H4 (cell line): ENCODE results near the gene SORCS2. TPM values are rescaled to one million over a fixed set of nuclear protein-coding genes. Genes with fewer than 3 reads are reported as not detected.
A peak's percentile ranks its signal among the peaks of the same experiment; 100 is the strongest.

Experiments
- DNase-seq: peaks from one replicate; pipeline ENCODE4 v3.0.0-alpha.2; 2015; ENCODE audit warnings: low spot score
- total RNA-seq: library from RNA; depleted of rRNA; stranded (reverse); fragments of >200 nt; shearing (Covaris generic); gene quantifications from 2 replicates; pipeline ENCODE4 v1.2.3, GENCODE V29; 2014

SORCS2 gene
- total RNA-seq, 1 experiment from 2014 or later, result 0.02 TPM

GRCh38 chr4:7704625-7705024 lies 512.3 kb downstream of the SORCS2 start:
- DNase-seq, result no peak

- DNase-seq, result no peak
Observed at GRCh38 chr4:7705062-7705461, 512.7 kb downstream of the SORCS2 start.

GRCh38 chr4:7705593-7705992 lies 513.3 kb downstream of the SORCS2 start:
- no peak for DNase-seq

- no peak for DNase-seq
Observed at GRCh38 chr4:7708238-7708637, 515.9 kb downstream of the SORCS2 start.

GRCh38 chr4:7708981-7709380 lies 516.6 kb downstream of the SORCS2 start:
- peak; percentile 49 for DNase-seq

GRCh38 chr4:7709431-7709830 lies 517.1 kb downstream of the SORCS2 start:
- DNase-seq, result no peak

- DNase-seq, result no peak
Observed at GRCh38 chr4:7710126-7710525, 517.8 kb downstream of the SORCS2 start.

GRCh38 chr4:7710576-7711306 lies 518.4 kb downstream of the SORCS2 start:
- no peak for DNase-seq

GRCh38 chr4:7711307-7711963 lies 519.1 kb downstream of the SORCS2 start:
- no peak for DNase-seq

- DNase-seq, result no peak
Observed at GRCh38 chr4:7712021-7712671, 519.8 kb downstream of the SORCS2 start.

- no peak for DNase-seq
Observed at GRCh38 chr4:7713757-7714156, 521.4 kb downstream of the SORCS2 start.

GRCh38 chr4:7714176-7714575 lies 521.8 kb downstream of the SORCS2 start:
- no peak for DNase-seq

GRCh38 chr4:7714738-7715137 lies 522.4 kb downstream of the SORCS2 start:
- DNase-seq, result no peak

- DNase-seq, result no peak
Observed at GRCh38 chr4:7715271-7716009, 523.1 kb downstream of the SORCS2 start.

GRCh38 chr4:7716010-7716721 lies 523.8 kb downstream of the SORCS2 start:
- DNase-seq, result no peak

GRCh38 chr4:7717161-7717560 lies 524.8 kb downstream of the SORCS2 start:
- no peak for DNase-seq

GRCh38 chr4:7717946-7718490 lies 525.7 kb downstream of the SORCS2 start:
- no peak for DNase-seq

- DNase-seq, result no peak
Observed at GRCh38 chr4:7719354-7720174, 527.2 kb downstream of the SORCS2 start.

GRCh38 chr4:7721984-7722551 lies 529.7 kb downstream of the SORCS2 start:
- DNase-seq, result peak; percentile 47

- DNase-seq, result no peak
Observed at GRCh38 chr4:7722766-7723387, 530.5 kb downstream of the SORCS2 start.
